DND-41 (cell line): ENCODE measurements around the gene SLC5A4.
A peak's percentile ranks its signal among the peaks of the same experiment; 100 is the strongest.

ENCODE experiments used
- EZH2 ChIP-seq: IDR thresholded peaks from 3 replicates; pipeline ENCODE4 v1.6.1; 2012; ENCODE audit warnings: borderline replicate concordance, low read depth, mild to moderate bottlenecking, moderate library complexity, low read length, inconsistent platforms; ENCODE audit not compliant: severe bottlenecking
- TF ChIP-seq, protein P1 (sequence below): IDR thresholded peaks from 2 replicates; pipeline ENCODE4 v1.5.1; 2012; ENCODE audit warnings: borderline replicate concordance, low read length, moderate library complexity, mild to moderate bottlenecking; ENCODE audit not compliant: poor library complexity, severe bottlenecking; ENCODE audit errors: extremely low read depth

DNA sequence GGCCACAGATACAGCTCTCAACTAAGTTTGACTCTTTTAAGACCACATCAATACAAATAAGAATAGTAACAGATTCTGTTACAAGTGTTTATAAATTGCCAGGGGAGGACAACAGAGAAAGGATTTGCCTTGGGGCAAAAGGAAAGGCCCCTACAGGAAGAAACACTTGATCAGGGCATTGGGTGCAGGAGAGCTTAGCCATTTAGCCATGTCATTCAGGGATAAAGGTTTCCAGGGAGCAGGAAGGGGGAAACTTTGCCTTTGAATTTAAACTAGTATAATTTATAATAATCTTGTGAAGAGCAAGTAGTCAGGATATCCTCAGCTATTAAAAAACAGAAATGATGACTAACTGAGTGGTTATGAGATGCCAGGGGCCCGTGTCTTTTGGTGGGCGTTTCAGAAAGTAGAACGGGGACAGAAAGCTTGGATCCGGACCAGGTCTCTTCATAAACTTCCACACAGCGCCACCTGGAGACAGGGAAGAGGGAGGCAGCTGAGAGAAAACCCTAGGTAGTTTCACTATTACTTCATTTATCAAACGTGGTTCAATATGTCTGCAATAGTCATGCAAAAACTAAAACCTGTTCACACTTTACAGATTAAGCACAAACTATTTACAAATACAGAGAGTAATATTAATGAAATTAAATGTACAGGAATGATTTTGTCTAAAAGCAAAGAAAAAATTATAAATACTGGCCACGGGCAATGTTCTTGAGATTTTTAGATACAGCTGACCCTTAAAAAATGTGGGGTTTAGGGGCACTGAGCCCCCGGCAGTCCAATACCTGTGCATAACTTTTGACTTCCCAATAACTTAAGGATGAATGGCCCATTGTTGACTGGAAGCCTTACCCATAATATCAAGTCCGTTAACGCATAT lies 11.0 kb upstream of the SLC5A4 start:
- TF ChIP-seq, protein P1, sequence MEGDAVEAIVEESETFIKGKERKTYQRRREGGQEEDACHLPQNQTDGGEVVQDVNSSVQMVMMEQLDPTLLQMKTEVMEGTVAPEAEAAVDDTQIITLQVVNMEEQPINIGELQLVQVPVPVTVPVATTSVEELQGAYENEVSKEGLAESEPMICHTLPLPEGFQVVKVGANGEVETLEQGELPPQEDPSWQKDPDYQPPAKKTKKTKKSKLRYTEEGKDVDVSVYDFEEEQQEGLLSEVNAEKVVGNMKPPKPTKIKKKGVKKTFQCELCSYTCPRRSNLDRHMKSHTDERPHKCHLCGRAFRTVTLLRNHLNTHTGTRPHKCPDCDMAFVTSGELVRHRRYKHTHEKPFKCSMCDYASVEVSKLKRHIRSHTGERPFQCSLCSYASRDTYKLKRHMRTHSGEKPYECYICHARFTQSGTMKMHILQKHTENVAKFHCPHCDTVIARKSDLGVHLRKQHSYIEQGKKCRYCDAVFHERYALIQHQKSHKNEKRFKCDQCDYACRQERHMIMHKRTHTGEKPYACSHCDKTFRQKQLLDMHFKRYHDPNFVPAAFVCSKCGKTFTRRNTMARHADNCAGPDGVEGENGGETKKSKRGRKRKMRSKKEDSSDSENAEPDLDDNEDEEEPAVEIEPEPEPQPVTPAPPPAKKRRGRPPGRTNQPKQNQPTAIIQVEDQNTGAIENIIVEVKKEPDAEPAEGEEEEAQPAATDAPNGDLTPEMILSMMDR: peak; percentile 92
- no peak for TF ChIP-seq EZH2
